Activated CD8-positive, alpha-beta memory T cell treated with anti-CD3 and anti-CD28 coated beads, Interleukin-2, amount 50 U/mL, for 4 hours (primary cell): ENCODE results near the gene FOXJ3.

Experiments
- DNase-seq: peaks from one replicate; pipeline ENCODE4 v3.0.0-alpha.2; 2020

Gene FOXJ3

GRCh38 chr1:42333662-42334239, 1.3 kb downstream of the FOXJ3 start:
- no peak for DNase-seq

- no peak for DNase-seq
Observed at GRCh38 chr1:42332877-42333276, 2.2 kb downstream of the FOXJ3 start.

GRCh38 chr1:42330215-42330614, 4.8 kb downstream of the FOXJ3 start:
- DNase-seq: no peak

GRCh38 chr1:42328916-42329496, 6.0 kb downstream of the FOXJ3 start:
- DNase-seq: no peak

GRCh38 chr1:42328047-42328625, 6.9 kb downstream of the FOXJ3 start:
- DNase-seq: no peak

- no peak for DNase-seq
Observed at GRCh38 chr1:42325014-42325402, 10.0 kb downstream of the FOXJ3 start.

GRCh38 chr1:42324398-42325013, 10.5 kb downstream of the FOXJ3 start:
- DNase-seq: no peak

- no peak for DNase-seq
Observed at GRCh38 chr1:42323551-42323950, 11.5 kb downstream of the FOXJ3 start.

- no peak for DNase-seq
Observed at GRCh38 chr1:42322577-42322976, 12.5 kb downstream of the FOXJ3 start.

- DNase-seq: no peak
Observed at GRCh38 chr1:42321731-42322130, 13.3 kb downstream of the FOXJ3 start.

GRCh38 chr1:42320708-42321107, 14.3 kb downstream of the FOXJ3 start:
- DNase-seq: no peak

- no peak for DNase-seq
Observed at GRCh38 chr1:42319871-42320484, 15.1 kb downstream of the FOXJ3 start.

GRCh38 chr1:42319128-42319851, 15.7 kb downstream of the FOXJ3 start:
- no peak for DNase-seq

GRCh38 chr1:42318601-42319000, 16.4 kb downstream of the FOXJ3 start:
- no peak for DNase-seq

GRCh38 chr1:42317308-42317707, 17.7 kb downstream of the FOXJ3 start:
- DNase-seq: no peak

GRCh38 chr1:42316292-42316691, 18.7 kb downstream of the FOXJ3 start:
- no peak for DNase-seq

- DNase-seq: no peak
Observed at GRCh38 chr1:42315500-42315899, 19.5 kb downstream of the FOXJ3 start.

- no peak for DNase-seq
Observed at GRCh38 chr1:42313970-42314369, 21.1 kb downstream of the FOXJ3 start.

GRCh38 chr1:42312576-42313212, 22.3 kb downstream of the FOXJ3 start:
- no peak for DNase-seq

- no peak for DNase-seq
Observed at GRCh38 chr1:42311897-42312296, 23.1 kb downstream of the FOXJ3 start.

- DNase-seq: no peak
Observed at GRCh38 chr1:42311138-42311537, 23.9 kb downstream of the FOXJ3 start.

- no peak for DNase-seq
Observed at GRCh38 chr1:42306977-42307376, 28.1 kb downstream of the FOXJ3 start.

GRCh38 chr1:42305639-42306038, 29.4 kb downstream of the FOXJ3 start:
- DNase-seq: no peak
